Loucy (cell line): Measurements from ENCODE around the gene FASLG.

Experiments
- CTCF ChIP-seq: fragments of 200-600 bp; sonication (generic); conservative IDR thresholded peaks from 2 replicates; pipeline ENCODE4 v1.5.1; 2014; ENCODE audit warnings: mild to moderate bottlenecking, antibody characterized with exemption, low read length
- EZH2phosphoT487 ChIP-seq: fragments of 200-600 bp; IDR thresholded peaks from 2 replicates; pipeline ENCODE4 v1.6.1; 2018; ENCODE audit warnings: antibody characterized with exemption, mild to moderate bottlenecking, moderate library complexity, borderline replicate concordance

- no peak for TF ChIP-seq CTCF
- no peak for TF ChIP-seq EZH2phosphoT487
These were observed 32.1 kb upstream of the FASLG start for GRCh38 chr1:172626845-172627244.
